B cell (primary cell): ENCODE measurements around the gene ADAMTSL2. TPM values are rescaled to one million over a fixed set of nuclear protein-coding genes. Genes with fewer than 3 reads are reported as not detected.

Source experiments
- ATAC-seq: fragments of 200-7000 bp; cut with Tn5 transposase; one replicate; pipeline ENCODE4 v1.10.0; 2021; ENCODE audit warnings: low read depth, mild to moderate bottlenecking, moderate number of reproducible peaks, moderate library complexity
- CTCF ChIA-PET: fragments of 350-600 bp; sonication (Branson Sonifier 250); formaldehyde crosslinking; loops from one replicate; lab custom pipeline; 2021; ENCODE audit warnings: antibody characterized with exemption, inconsistent platforms; lab: Charles Lee
- POLR2A ChIA-PET: fragments of 350-600 bp; sonication (Branson Sonifier 250); formaldehyde crosslinking; loops from one replicate; lab custom pipeline; 2021; ENCODE audit warnings: antibody characterized with exemption; lab: Charles Lee
- DNase-seq: peaks from one replicate; pipeline ENCODE4 v3.0.0; 2013
- H2AFZ ChIP-seq: 2 replicates; pipeline ENCODE4 v1.6.1; 2012; ENCODE audit warnings: mild to moderate bottlenecking, low read depth, low read length; ENCODE audit not compliant: insufficient read depth, poor library complexity, severe bottlenecking
- H3K27ac ChIP-seq, 2 donors: 1 replicate in 1 of 2; 2 replicates in 1 of 2; pipeline ENCODE4 v1.5.1; 2012 to 2013; ENCODE audit warnings: low read length in 2 of 2, mild to moderate bottlenecking in 2 of 2, moderate library complexity in 1 of 2
- H3K27me3 ChIP-seq, 4 experiments: fragments of 200-600 bp in 1 of 4; sonication (generic) in 1 of 4; replicated peaks in 1 of 4; 1 replicate in 2 of 4; 2 replicates in 2 of 4; pipeline versions ENCODE4 v1.6.1 to v1.7.0; 2013 to 2016; ENCODE audit warnings: low read length in 3 of 4, mild to moderate bottlenecking in 2 of 4, mixed read lengths in 1 of 4, moderate library complexity in 1 of 4; ENCODE audit not compliant: insufficient read depth in 4 of 4, control insufficient read depth in 3 of 4; ENCODE audit errors: control extremely low read depth in 1 of 4
- H3K36me3 ChIP-seq, 2 experiments: replicated peaks in 1 of 2; 1 replicate in 1 of 2; 2 replicates in 1 of 2; pipeline versions ENCODE4 v1.6.1 to v1.7.1; 2013; ENCODE audit warnings: low read length in 1 of 2; ENCODE audit not compliant: insufficient read depth in 2 of 2, control insufficient read depth in 1 of 2; ENCODE audit errors: control extremely low read depth in 1 of 2, extremely low read depth in 1 of 2
- H3K4me1 ChIP-seq, 2 donors: fragments of 200-600 bp in 1 of 2; sonication (generic) in 1 of 2; 1 replicate in 1 of 2; 2 replicates in 1 of 2; pipeline versions ENCODE4 v1.5.1 to v1.6.1; 2013 to 2017; ENCODE audit warnings: low read length in 2 of 2; ENCODE audit not compliant: control insufficient read depth in 2 of 2, insufficient read depth in 2 of 2
- H3K4me2 ChIP-seq: replicated peaks from 2 replicates; pipeline ENCODE3; 2012; ENCODE audit warnings: mild to moderate bottlenecking, low read depth, low read length; ENCODE audit not compliant: poor library complexity, severe bottlenecking
- H3K4me3 ChIP-seq, 5 experiments: fragments of 200-600 bp in 1 of 5; sonication (generic) in 1 of 5; 1 replicate in 3 of 5; 2 replicates in 2 of 5; pipeline versions ENCODE4 v1.5.1 to v1.7.0; 2011 to 2016; ENCODE audit warnings: low read length in 4 of 5, mild to moderate bottlenecking in 4 of 5, low read depth in 2 of 5, control low read depth in 1 of 5, moderate library complexity in 1 of 5; ENCODE audit not compliant: insufficient read depth in 1 of 5; ENCODE audit errors: control extremely low read depth in 1 of 5, extremely low read depth in 1 of 5
- H3K79me2 ChIP-seq: fragments of 200-600 bp; sonication (generic); one replicate; pipeline ENCODE4 v1.6.0; 2016; ENCODE audit warnings: low read length; ENCODE audit not compliant: control insufficient read depth, insufficient read depth
- H3K9ac ChIP-seq: fragments of 200-600 bp; sonication (generic); 2 replicates; pipeline ENCODE4 v1.6.1; 2017; ENCODE audit warnings: mild to moderate bottlenecking, low read length, moderate library complexity
- H3K9me3 ChIP-seq, 3 donors: one replicate each; pipeline versions ENCODE4 v1.6.1 to v1.7.1; 2013; ENCODE audit warnings: low read length in 2 of 3; ENCODE audit not compliant: control insufficient read depth in 2 of 3, insufficient read depth in 1 of 3; ENCODE audit errors: control extremely low read depth in 1 of 3
- H4K20me1 ChIP-seq: 2 replicates; pipeline ENCODE4 v1.6.0; 2012; ENCODE audit warnings: mild to moderate bottlenecking, low read length; ENCODE audit not compliant: insufficient read depth, control insufficient read depth, poor library complexity, severe bottlenecking
- H3K27ac Mint-ChIP-seq: one replicate; pipeline ENCODE4 v1.8.0; 2021; ENCODE audit warnings: mixed read lengths
- H3K27me3 Mint-ChIP-seq: one replicate; pipeline ENCODE4 v1.8.0; 2021; ENCODE audit warnings: mixed read lengths
- H3K4me1 Mint-ChIP-seq: one replicate; pipeline ENCODE4 v1.8.0; 2021; ENCODE audit warnings: mixed read lengths
- H3K4me3 Mint-ChIP-seq: one replicate; pipeline ENCODE4 v1.8.0; 2021; ENCODE audit warnings: mixed read lengths
- H3K9me3 Mint-ChIP-seq: one replicate; pipeline ENCODE4 v1.8.0; 2022; ENCODE audit warnings: mixed read lengths; ENCODE audit not compliant: insufficient read depth
- CTCF ChIP-seq: fragments of 200-600 bp; IDR thresholded peaks from one replicate; pipeline ENCODE4 v1.8.0; 2022; ENCODE audit warnings: antibody characterized with exemption, mild to moderate bottlenecking
- EZH2 ChIP-seq: IDR thresholded peaks from 2 replicates; pipeline ENCODE4 v1.6.1; 2012; ENCODE audit warnings: borderline replicate concordance, low read depth, mild to moderate bottlenecking, moderate library complexity, low read length; ENCODE audit not compliant: insufficient read depth, poor library complexity, severe bottlenecking
- WGBS: methylation state at CpG from one replicate; pipeline ENCODE4 v1.1.5; 2013; ENCODE audit warnings: missing lambda C conversion rate; ENCODE audit not compliant: insufficient coverage; 5-methylcytosine and 5-hydroxymethylcytosine counted together
- intact Hi-C: fragments of 100-400 bp; cut with micrococcal nuclease; formaldehyde crosslinking; loops from one replicate; pipeline ENCODE4 v1.10.0; 2022
- polyA plus RNA-seq: library from polyadenylated mRNA; depleted of rRNA; stranded (reverse); fragments of >200 nt; gene quantifications from 2 replicates; pipeline ENCODE4 v1.2.3, GENCODE V29; 2012
- total RNA-seq, 2 donors: library from RNA; stranded (reverse); fragments of 120-200 nt in 1 of 2; gene quantifications; 1 replicate in 1 of 2; 2 replicates in 1 of 2; pipeline versions ENCODE4 v1.2.3 to v1.2.4, GENCODE V29; 2013 to 2022

The ADAMTSL2 gene
- total and polyA plus RNA-seq, 2 donors (not counting 1 experiment from before 2014, with no cell fraction given), result 0.03 TPM; not detected in 1

DNA sequence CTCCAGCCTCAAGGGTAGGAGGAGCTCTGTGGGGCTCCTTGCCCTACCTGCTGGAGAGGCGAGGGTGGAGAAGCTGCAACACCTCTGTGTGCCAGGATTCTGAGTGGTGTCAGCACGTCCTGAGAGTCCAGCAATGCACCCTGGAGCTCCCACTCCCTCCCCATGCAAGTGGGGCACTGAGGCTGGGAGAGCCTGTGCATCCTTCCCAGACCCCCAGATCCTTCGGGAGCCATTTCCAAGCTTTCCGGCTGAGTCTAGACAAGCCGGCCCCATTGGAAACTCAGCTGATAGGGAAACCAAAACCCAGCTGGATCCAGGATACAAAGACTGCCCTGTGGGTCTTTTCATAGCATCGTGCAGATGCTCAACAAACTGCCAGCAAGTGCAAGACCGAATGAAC lies 72.9 kb downstream of the ADAMTSL2 start:
- H3K4me1 Mint-ChIP-seq, result peaks cover 7% of the 10 kb centered on the region
- ChIA-PET CTCF (no interaction called here), POLR2A (no interaction called here)
- Histone ChIP-seq H3K4me3 (no peak overlapping the region), H3K4me1 (no peaks in the 10 kb centered on the region), H3K9ac (no peak overlapping the region), H3K4me2 (no peak overlapping the region), H3K27ac (no peak overlapping the region), H3K79me2 (no peaks in the 10 kb centered on the region), H3K9me3 (peaks cover 0 to 5% (median 0%) of the 10 kb centered on the region in 3 donors), H3K27me3 (peaks cover 0 to 54% (median 8%) of the 10 kb centered on the region in 4 experiments), H4K20me1 (no peaks in the 10 kb centered on the region), H3K36me3 (no peaks in the 10 kb centered on the region), H2AFZ (no peak overlapping the region)
- H3K27ac Mint-ChIP-seq, result no peak overlapping the region
- H3K27me3 Mint-ChIP-seq, result peaks cover 47% of the 10 kb centered on the region
- H3K9me3 Mint-ChIP-seq, result no peaks in the 10 kb centered on the region
- no peak overlapping the region for H3K4me3 Mint-ChIP-seq
- intact Hi-C loops, result no loop called here
- 62% methylated on average over 7 of the region's 7 CpGs for WGBS
- no peak for ATAC-seq
- TF ChIP-seq CTCF (no peak), EZH2 (no peak)
- no peak for DNase-seq

DNA sequence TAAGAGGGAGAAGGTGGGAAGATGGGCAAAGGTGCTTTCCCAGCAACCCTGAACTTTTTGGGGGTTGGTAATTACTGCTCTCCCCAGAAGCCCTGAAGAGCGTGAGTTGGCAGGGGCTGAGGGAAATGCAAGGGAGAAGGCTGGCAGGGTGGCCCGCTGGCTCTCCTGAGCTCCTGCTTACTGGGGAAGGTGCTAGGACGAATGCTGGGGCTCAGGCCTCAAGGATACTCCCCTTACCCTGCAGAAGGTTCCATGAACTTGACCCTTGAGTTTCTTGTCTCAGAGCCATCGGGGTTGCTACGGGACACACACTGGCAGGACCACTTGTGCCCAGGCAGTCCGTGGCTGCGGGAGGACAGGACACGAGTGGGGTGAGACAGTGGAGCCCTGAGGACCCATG lies 73.5 kb downstream of the ADAMTSL2 start:
- no peaks in the 10 kb centered on the region for H3K36me3 ChIP-seq
- ChIA-PET CTCF (no interaction called here), POLR2A (no interaction called here)
- H3K9me3 Mint-ChIP-seq, result no peaks in the 10 kb centered on the region
- H3K27me3 ChIP-seq, result peaks cover 0 to 49% (median 8%) of the 10 kb centered on the region in 4 experiments
- intact Hi-C loops, result no loop called here
- H3K27ac Mint-ChIP-seq, result no peak overlapping the region
- H3K4me3 ChIP-seq, result no peak overlapping the region
- peaks cover 7% of the 10 kb centered on the region for H3K4me1 Mint-ChIP-seq
- H3K9ac ChIP-seq, result no peak overlapping the region
- H3K27ac ChIP-seq, result no peak overlapping the region
- no peak overlapping the region for H2AFZ ChIP-seq
- H3K9me3 ChIP-seq, result peaks cover 0 to 5% (median 0%) of the 10 kb centered on the region in 3 donors
- peaks cover 42% of the 10 kb centered on the region for H3K27me3 Mint-ChIP-seq
- DNase-seq (no peak), ATAC-seq (no peak)
- H3K79me2 ChIP-seq, result no peaks in the 10 kb centered on the region
- no peak overlapping the region for H3K4me2 ChIP-seq
- no peaks in the 10 kb centered on the region for H3K4me1 ChIP-seq
- no peaks in the 10 kb centered on the region for H4K20me1 ChIP-seq
- TF ChIP-seq CTCF, result no peak
- TF ChIP-seq EZH2, result no peak
- WGBS, result 89% methylated on average over 6 of the region's 8 CpGs
- H3K4me3 Mint-ChIP-seq, result no peak overlapping the region
